Kidney (tissue), 14 donors: Measurements from ENCODE around the gene HOMER2. TPM values are rescaled to one million over a fixed set of nuclear protein-coding genes. Genes with fewer than 3 reads are reported as not detected.

ENCODE experiments used
- DNase-seq, 5 donors: peaks; one replicate each; pipeline ENCODE4 v3.0.0-alpha.2; 2013 to 2020
- FAIRE-seq: peaks from 2 replicates; lab custom pipeline; 2012; peaks lifted over from hg19 to GRCh38; lab: Jason Lieb, UNC
- H3K27ac ChIP-seq, 2 donors: one replicate each; pipeline ENCODE4 v1.7.0; 2013; ENCODE audit warnings: low read depth in 2 of 2, low read length in 2 of 2, inconsistent platforms in 1 of 2
- H3K27me3 ChIP-seq: one replicate; pipeline ENCODE4 v1.7.1; 2013; ENCODE audit warnings: low read length, inconsistent platforms; ENCODE audit not compliant: control insufficient read depth, insufficient read depth
- H3K36me3 ChIP-seq, 3 donors: one replicate each; pipeline versions ENCODE4 v1.7.0 to v1.7.1; 2013; ENCODE audit warnings: low read length in 3 of 3, control low read depth in 1 of 3, inconsistent platforms in 1 of 3; ENCODE audit not compliant: insufficient read depth in 3 of 3, control insufficient read depth in 2 of 3
- H3K4me1 ChIP-seq, 3 donors: one replicate each; pipeline versions ENCODE4 v1.7.0 to v1.7.1; 2013; ENCODE audit warnings: low read length in 3 of 3, inconsistent platforms in 1 of 3, low read depth in 1 of 3; ENCODE audit not compliant: control insufficient read depth in 2 of 3, insufficient read depth in 2 of 3
- H3K4me3 ChIP-seq, 3 donors: one replicate each; pipeline versions ENCODE4 v1.7.0 to v1.8.1; 2013; ENCODE audit warnings: low read length in 3 of 3, control low read depth in 1 of 3, inconsistent platforms in 1 of 3
- H3K9ac ChIP-seq, 3 donors: one replicate each; pipeline versions ENCODE4 v1.7.0 to v1.7.1; 2013; ENCODE audit warnings: low read length in 3 of 3, control low read depth in 1 of 3, inconsistent platforms in 1 of 3
- H3K9me3 ChIP-seq, 3 donors: one replicate each; pipeline versions ENCODE4 v1.7.0 to v1.7.1; 2013; ENCODE audit warnings: low read length in 3 of 3, control low read depth in 1 of 3, inconsistent platforms in 1 of 3; ENCODE audit not compliant: control insufficient read depth in 2 of 3, insufficient read depth in 1 of 3
- intact Hi-C: fragments of 100-400 bp; cut with DNase I; formaldehyde crosslinking; loops from one replicate; pipeline ENCODE4 v1.11.1; 2022
- polyA plus RNA-seq: library from polyadenylated mRNA; stranded (reverse); fragments of 350-450 nt; fragmentation: Illumina TruSeq; extraction: RNeasy Lipid Tissue Mini Kit (QIAGEN cat#74804); gene quantifications from one replicate; pipeline ENCODE4 v1.2.3, GENCODE V29; 2014; ENCODE audit warnings: low read depth, low replicate concordance; ENCODE audit not compliant: insufficient read depth
- total RNA-seq: library from RNA; stranded (reverse); fragmentation: NEBNext Ultra II Directional; extraction: Animal tissue kit (Norgen Biotek cat#: 25700); gene quantifications from one replicate; pipeline ENCODE4 v1.2.1, GENCODE V29; 2021
- TF ChIP-seq, protein P1 (sequence below): IDR thresholded peaks from 3 replicates; pipeline ENCODE4 v1.5.1; 2012; ENCODE audit warnings: mild to moderate bottlenecking, moderate library complexity, borderline replicate concordance; ENCODE audit not compliant: insufficient read depth; ENCODE audit errors: extremely low read depth
- donor health status: control.
- donor health status: control.
- donor health status: control.
- donor health status: control.
- donor health status: control.
- donor health status: DM: yes; HTN: yes; CAD: no.
- donor health status: Normal renal cell carcinoma (clear cell type).

The HOMER2 gene
- total and polyA plus RNA-seq, 2 donors from 2014 or later = 4.6 to 35.8 TPM

GRCh38 chr15:82935382-82935781, 17.1 kb downstream of the HOMER2 start:
- no peak overlapping the region for H3K9ac ChIP-seq
- H3K4me3 ChIP-seq = no peak overlapping the region
- DNase-seq (no peak), FAIRE-seq (no peak)
- TF ChIP-seq, protein P1, sequence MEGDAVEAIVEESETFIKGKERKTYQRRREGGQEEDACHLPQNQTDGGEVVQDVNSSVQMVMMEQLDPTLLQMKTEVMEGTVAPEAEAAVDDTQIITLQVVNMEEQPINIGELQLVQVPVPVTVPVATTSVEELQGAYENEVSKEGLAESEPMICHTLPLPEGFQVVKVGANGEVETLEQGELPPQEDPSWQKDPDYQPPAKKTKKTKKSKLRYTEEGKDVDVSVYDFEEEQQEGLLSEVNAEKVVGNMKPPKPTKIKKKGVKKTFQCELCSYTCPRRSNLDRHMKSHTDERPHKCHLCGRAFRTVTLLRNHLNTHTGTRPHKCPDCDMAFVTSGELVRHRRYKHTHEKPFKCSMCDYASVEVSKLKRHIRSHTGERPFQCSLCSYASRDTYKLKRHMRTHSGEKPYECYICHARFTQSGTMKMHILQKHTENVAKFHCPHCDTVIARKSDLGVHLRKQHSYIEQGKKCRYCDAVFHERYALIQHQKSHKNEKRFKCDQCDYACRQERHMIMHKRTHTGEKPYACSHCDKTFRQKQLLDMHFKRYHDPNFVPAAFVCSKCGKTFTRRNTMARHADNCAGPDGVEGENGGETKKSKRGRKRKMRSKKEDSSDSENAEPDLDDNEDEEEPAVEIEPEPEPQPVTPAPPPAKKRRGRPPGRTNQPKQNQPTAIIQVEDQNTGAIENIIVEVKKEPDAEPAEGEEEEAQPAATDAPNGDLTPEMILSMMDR = no peak
- H3K27ac ChIP-seq = no peak overlapping the region
- H3K9me3 ChIP-seq = no peaks in the 10 kb centered on the region
- H3K27me3 ChIP-seq = no peaks in the 10 kb centered on the region
- intact Hi-C loops = no loop called here
- no peaks in the 10 kb centered on the region for H3K36me3 ChIP-seq
- H3K4me1 ChIP-seq = no peaks in the 10 kb centered on the region

GRCh38 chr15:82934100-82934880, 18.2 kb downstream of the HOMER2 start:
- H3K36me3 ChIP-seq = no peaks in the 10 kb centered on the region
- no peaks in the 10 kb centered on the region for H3K9me3 ChIP-seq
- intact Hi-C loops = no loop called here
- no peak overlapping the region for H3K4me3 ChIP-seq
- no peaks in the 10 kb centered on the region for H3K4me1 ChIP-seq
- FAIRE-seq (no peak), DNase-seq (no peak)
- H3K27me3 ChIP-seq = no peaks in the 10 kb centered on the region
- H3K9ac ChIP-seq = no peak overlapping the region
- H3K27ac ChIP-seq = no peak overlapping the region
- TF ChIP-seq, protein P1 = no peak

GRCh38 chr15:82933576-82933975, 18.9 kb downstream of the HOMER2 start:
- Histone ChIP-seq H3K9me3 (no peaks in the 10 kb centered on the region), H3K36me3 (no peaks in the 10 kb centered on the region), H3K4me3 (no peak overlapping the region), H3K27ac (no peak overlapping the region), H3K9ac (no peak overlapping the region), H3K27me3 (no peaks in the 10 kb centered on the region), H3K4me1 (no peaks in the 10 kb centered on the region)
- FAIRE-seq (no peak), DNase-seq (no peak)
- intact Hi-C loops = no loop called here
- TF ChIP-seq, protein P1 = no peak
